Gastrocnemius medialis (tissue), 4 donors: ENCODE results near the gene TRABD2A. TPM values are rescaled to one million over a fixed set of nuclear protein-coding genes. Genes with fewer than 3 reads are reported as not detected.
"Not testable (repeated sequence)": the region's sequence is repeated elsewhere in the genome, so short reads cannot be mapped to it uniquely, and the experiment has no call there.

Source experiments
- ATAC-seq, 2 donors: fragments of 150-250 bp; one replicate each; pipeline ENCODE4 v1.9.1; 2016
- DNase-seq, 2 donors: peaks; one replicate each; pipeline ENCODE4 v3.0.0-alpha.2; 2019
- H3K27ac ChIP-seq, 4 donors: fragments of 200-600 bp; sonication (generic); 1 replicate in 1 of 4; 2 replicates in 3 of 4; pipeline ENCODE4 v1.5.1; 2016 to 2018; ENCODE audit warnings: mild to moderate bottlenecking in 2 of 4, moderate library complexity in 1 of 4
- H3K27me3 ChIP-seq, 3 donors: fragments of 200-600 bp; sonication (generic) in 2 of 3; 1 replicate in 1 of 3; 2 replicates in 2 of 3; pipeline versions ENCODE4 v1.5.1 to v1.6.0; 2016 to 2019; ENCODE audit warnings: mild to moderate bottlenecking in 1 of 3, moderate library complexity in 1 of 3
- H3K36me3 ChIP-seq, 2 donors: fragments of 200-600 bp; sonication (generic) in 1 of 2; one replicate each; pipeline ENCODE4 v1.5.1; 2017 to 2018
- H3K4me1 ChIP-seq, 2 donors: fragments of 200-600 bp; sonication (generic) in 1 of 2; one replicate each; pipeline ENCODE4 v1.5.1; 2016 to 2017; ENCODE audit warnings: mild to moderate bottlenecking in 2 of 2
- H3K4me3 ChIP-seq, 4 donors: fragments of 200-600 bp; sonication (generic) in 3 of 4; 1 replicate in 1 of 4; 2 replicates in 3 of 4; pipeline ENCODE4 v1.5.1; 2016 to 2019; ENCODE audit warnings: mild to moderate bottlenecking in 2 of 4
- H3K9me3 ChIP-seq, 3 donors: fragments of 200-600 bp; sonication (generic) in 2 of 3; 1 replicate in 1 of 3; 2 replicates in 2 of 3; pipeline ENCODE4 v1.5.1; 2016 to 2019
- POLR2A ChIP-seq, 2 donors: fragments of 450-650 bp; IDR thresholded peaks; one replicate each; pipeline ENCODE4 v1.6.1; 2017; ENCODE audit warnings: antibody characterized with exemption in 2 of 2, mild to moderate bottlenecking in 2 of 2, moderate library complexity in 2 of 2
- in situ Hi-C, 4 donors: fragments of 200-750 bp; cut with MboI; loops; one replicate each; pipeline versions ENCODE4 v1.15.0 to v1.8.0; 2017; ENCODE audit warnings: low sequenced_read_pairs in 4 of 4
- intact Hi-C: fragments of 100-400 bp; cut with DNase I; formaldehyde crosslinking; loops from one replicate; pipeline ENCODE4 v1.15.1; 2023; ENCODE audit warnings: low total_unique reads
- total RNA-seq, 4 donors: library from RNA; depleted of rRNA; stranded (reverse); fragments of >200 nt; gene quantifications; one replicate each; pipeline versions ENCODE4 v1.1.0 to v1.2.3, GENCODE V29; 2016
- TF ChIP-seq, protein P1 (sequence below), 5 experiments: fragments of 450-650 bp in 3 of 5; fragments of 200-600 bp in 2 of 5; sonication (generic) in 2 of 5; IDR thresholded peaks in 4 of 5; conservative IDR thresholded peaks in 1 of 5; 1 replicate in 4 of 5; 2 replicates in 1 of 5; pipeline ENCODE4 v1.5.1; 2016 to 2019; ENCODE audit warnings: antibody characterized with exemption in 5 of 5, mild to moderate bottlenecking in 3 of 5, moderate library complexity in 3 of 5

Gene TRABD2A
- total RNA-seq, 4 donors from 2014 or later = 0.27 to 0.97 (median 0.64) TPM

- Histone ChIP-seq H3K27ac (no peak overlapping the region), H3K4me1 (peaks cover 1 to 6% of the 10 kb centered on the region in 2 donors), H3K4me3 (no peak overlapping the region), H3K36me3 (no peaks in the 10 kb centered on the region), H3K9me3 (no peaks in the 10 kb centered on the region), H3K27me3 (peaks cover 3 to 8% (median 7%) of the 10 kb centered on the region in 3 donors)
- in situ Hi-C loops = no loop called here
- DNase-seq (no peak), ATAC-seq (no peak)
- intact Hi-C loops = no loop called here
- TF ChIP-seq POLR2A (IDR thresholded peaks at IDR 0.05) = no peak
- TF ChIP-seq, protein P1, sequence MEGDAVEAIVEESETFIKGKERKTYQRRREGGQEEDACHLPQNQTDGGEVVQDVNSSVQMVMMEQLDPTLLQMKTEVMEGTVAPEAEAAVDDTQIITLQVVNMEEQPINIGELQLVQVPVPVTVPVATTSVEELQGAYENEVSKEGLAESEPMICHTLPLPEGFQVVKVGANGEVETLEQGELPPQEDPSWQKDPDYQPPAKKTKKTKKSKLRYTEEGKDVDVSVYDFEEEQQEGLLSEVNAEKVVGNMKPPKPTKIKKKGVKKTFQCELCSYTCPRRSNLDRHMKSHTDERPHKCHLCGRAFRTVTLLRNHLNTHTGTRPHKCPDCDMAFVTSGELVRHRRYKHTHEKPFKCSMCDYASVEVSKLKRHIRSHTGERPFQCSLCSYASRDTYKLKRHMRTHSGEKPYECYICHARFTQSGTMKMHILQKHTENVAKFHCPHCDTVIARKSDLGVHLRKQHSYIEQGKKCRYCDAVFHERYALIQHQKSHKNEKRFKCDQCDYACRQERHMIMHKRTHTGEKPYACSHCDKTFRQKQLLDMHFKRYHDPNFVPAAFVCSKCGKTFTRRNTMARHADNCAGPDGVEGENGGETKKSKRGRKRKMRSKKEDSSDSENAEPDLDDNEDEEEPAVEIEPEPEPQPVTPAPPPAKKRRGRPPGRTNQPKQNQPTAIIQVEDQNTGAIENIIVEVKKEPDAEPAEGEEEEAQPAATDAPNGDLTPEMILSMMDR (IDR thresholded peaks at IDR 0.05 in 4 of 5, conservative IDR thresholded peaks at IDR 0.05 in 1 of 5) = no peak
Measured at GRCh38 chr2:84875213-84875560, 5.7 kb downstream of the TRABD2A start.

DNA sequence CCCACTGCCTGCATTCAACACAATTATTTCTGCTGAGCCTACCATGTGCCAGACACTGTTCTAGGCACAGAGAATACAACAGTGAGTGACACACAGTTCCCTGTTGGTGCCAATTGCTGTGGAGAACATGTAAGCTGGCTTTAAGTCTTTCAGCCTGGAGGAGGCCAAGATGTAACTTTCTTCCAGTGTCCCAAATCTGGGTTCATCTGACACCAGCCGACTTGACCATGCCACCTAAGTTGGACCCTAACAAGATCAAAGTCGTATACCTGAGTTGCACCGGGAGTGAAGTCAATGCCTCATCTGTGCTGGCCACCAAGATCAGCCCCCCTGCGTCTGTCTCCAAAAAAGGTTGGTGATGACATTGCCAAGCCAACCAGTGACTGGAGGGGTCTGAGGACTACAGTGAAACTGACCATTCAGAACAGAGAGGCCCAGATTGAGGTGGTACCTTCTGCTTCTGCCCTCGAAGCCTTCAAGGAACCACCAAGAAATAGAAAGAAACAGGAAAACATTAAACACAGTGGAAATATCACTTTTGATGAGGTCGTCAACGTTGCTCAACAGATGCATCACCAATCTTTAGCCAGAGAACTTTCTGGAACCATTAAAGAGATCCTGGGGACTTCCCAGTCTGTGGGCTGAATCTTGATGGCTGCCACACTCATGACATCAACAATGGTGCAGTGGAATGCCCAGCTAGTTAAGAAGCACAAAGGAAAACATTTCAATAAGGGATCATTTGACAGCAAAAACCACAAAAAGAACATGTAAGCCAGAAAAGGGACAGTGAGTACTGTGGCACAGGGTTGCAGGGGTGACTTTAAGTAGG is 6.3 kb downstream of the TRABD2A start:
- no peaks in the 10 kb centered on the region for H3K9me3 ChIP-seq
- intact Hi-C loops = no loop called here
- in situ Hi-C loops = loop anchor here in 1 of 4 donors (5.0 kb wide), 1 partner anchor 377 kb away; no protein-coding TSS in a partner anchor
- H3K4me3 ChIP-seq = no peak overlapping the region
- peaks cover 0 to under 1% of the 10 kb centered on the region in 2 donors for H3K4me1 ChIP-seq
- no peaks in the 10 kb centered on the region for H3K36me3 ChIP-seq
- H3K27me3 ChIP-seq = peaks cover 0 to 2% (median under 1%) of the 10 kb centered on the region in 3 donors
- H3K27ac ChIP-seq = no peak overlapping the region
- DNase-seq = no peak
- no peak for ATAC-seq
- TF ChIP-seq, protein P1 (IDR thresholded peaks at IDR 0.05 in 4 of 5, conservative IDR thresholded peaks at IDR 0.05 in 1 of 5) = no peak

GRCh38 chr2:84873350-84873749 is 7.5 kb downstream of the TRABD2A start:
- H3K27me3 ChIP-seq = no peaks in the 10 kb centered on the region
- H3K9me3 ChIP-seq = no peaks in the 10 kb centered on the region
- no peaks in the 10 kb centered on the region for H3K36me3 ChIP-seq
- in situ Hi-C loops (loop anchor here in 1 of 4 donors (5.0 kb wide), 1 partner anchor 376 kb away; no protein-coding TSS in a partner anchor), intact Hi-C loops (no loop called here)
- ATAC-seq (no peak), DNase-seq (no peak)
- no peak overlapping the region for H3K4me3 ChIP-seq
- TF ChIP-seq, protein P1 (IDR thresholded peaks at IDR 0.05 in 4 of 5, conservative IDR thresholded peaks at IDR 0.05 in 1 of 5) = no peak
- TF ChIP-seq POLR2A (IDR thresholded peaks at IDR 0.05) = no peak
- no peak overlapping the region for H3K27ac ChIP-seq
- no peaks in the 10 kb centered on the region for H3K4me1 ChIP-seq

- H3K27me3 ChIP-seq, DNase-seq, H3K4me1 ChIP-seq, H3K9me3 ChIP-seq, H3K36me3 ChIP-seq, ATAC-seq, H3K27ac ChIP-seq, H3K4me3 ChIP-seq, intact Hi-C loops: not testable (repeated sequence)
- in situ Hi-C loops = loop anchor here in 1 of 4 donors (5.0 kb wide), 1 partner anchor 375 kb away; no protein-coding TSS in a partner anchor
Measured at GRCh38 chr2:84872691-84873090, 8.2 kb downstream of the TRABD2A start.

DNA sequence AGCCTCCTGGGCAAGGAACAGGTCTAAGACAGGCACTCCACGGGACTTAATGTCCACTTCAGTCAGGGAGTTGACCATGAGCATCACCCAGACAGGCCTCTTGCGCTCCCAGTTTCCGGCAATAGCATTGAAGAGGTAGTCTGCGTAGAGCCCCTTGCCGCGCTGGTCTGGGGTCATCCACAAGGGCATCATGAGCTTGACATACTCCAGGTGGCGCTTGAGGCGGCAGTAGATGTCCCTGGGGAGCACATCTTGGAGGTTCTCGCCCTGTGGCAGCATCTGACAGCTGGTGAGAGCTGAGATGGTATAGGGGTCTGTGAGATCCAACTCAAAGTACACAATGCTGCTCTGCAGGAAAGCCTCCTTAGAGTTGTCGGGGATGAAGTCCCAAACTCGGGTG is 10.6 kb downstream of the TRABD2A start:
- Histone ChIP-seq H3K27ac (no peak overlapping the region), H3K4me1 (no peaks in the 10 kb centered on the region), H3K4me3 (no peak overlapping the region), H3K36me3 (no peaks in the 10 kb centered on the region), H3K9me3 (no peaks in the 10 kb centered on the region), H3K27me3 (no peaks in the 10 kb centered on the region)
- ATAC-seq (no peak), DNase-seq (no peak)
- no peak for TF ChIP-seq POLR2A (IDR thresholded peaks at IDR 0.05)
- TF ChIP-seq, protein P1 (IDR thresholded peaks at IDR 0.05 in 4 of 5, conservative IDR thresholded peaks at IDR 0.05 in 1 of 5) = no peak
- in situ Hi-C loops = loop anchor here in 1 of 4 donors (5.0 kb wide), 1 partner anchor 373 kb away; no protein-coding TSS in a partner anchor
- intact Hi-C loops = no loop called here

DNA sequence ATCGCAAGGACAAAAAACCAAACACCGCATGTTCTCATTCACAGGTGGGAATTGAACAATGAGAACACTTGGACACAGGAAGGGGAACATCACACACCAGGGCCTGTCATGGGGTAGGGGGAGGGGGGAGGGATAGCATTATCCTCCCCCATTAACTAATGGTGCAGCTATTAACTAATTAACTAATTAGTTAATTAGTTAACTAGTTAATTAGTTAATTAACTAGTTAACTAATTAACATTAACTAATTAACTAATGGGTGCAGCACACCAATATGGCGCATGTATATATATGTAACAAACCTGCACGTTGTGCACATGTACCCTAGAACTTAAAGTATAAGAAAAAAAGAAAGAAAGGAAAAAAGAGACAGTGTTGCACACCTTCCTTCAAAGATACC is 12.6 kb downstream of the TRABD2A start:
- H3K4me1 ChIP-seq, DNase-seq, in situ Hi-C loops, H3K27ac ChIP-seq, H3K27me3 ChIP-seq, ATAC-seq, H3K4me3 ChIP-seq, intact Hi-C loops, H3K9me3 ChIP-seq, H3K36me3 ChIP-seq: not testable (repeated sequence)
